ENCODE measurements around the gene CLHC1.

Gene CLHC1

DNA sequence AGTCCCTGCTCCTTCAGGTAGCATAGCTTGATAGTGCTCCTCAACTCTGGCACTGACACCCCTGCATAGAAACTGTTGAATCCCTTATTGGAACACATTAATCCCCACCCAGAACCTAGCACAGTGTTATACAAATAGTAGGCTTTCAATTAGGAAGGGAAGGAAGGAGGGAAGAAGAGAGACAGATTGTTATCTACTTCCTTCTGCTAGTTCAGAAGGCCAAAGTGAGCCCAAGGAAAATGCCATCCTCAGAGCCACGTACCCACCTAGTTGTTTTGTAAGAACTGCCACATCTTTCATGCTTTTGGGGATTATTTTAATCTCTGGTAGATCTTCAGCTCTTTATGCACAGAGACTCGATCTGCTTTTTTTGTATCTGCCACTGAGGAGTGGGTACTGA is 75.1 kb downstream of the CLHC1 start:
- Histone ChIP-seq H3K9me3 (ENCODE audit: insufficient read depth, low read depth, low read length) (no peaks in the 10 kb centered on the region), H3K9ac (ENCODE audit: low read depth, low read length, poor library complexity, severe bottlenecking) (no peak overlapping the region), H3K36me3 (ENCODE audit: insufficient read depth, low read length) (no peaks in the 10 kb centered on the region), H4K20me1 (ENCODE audit: insufficient read depth, low read length, poor library complexity, severe bottlenecking) (no peaks in the 10 kb centered on the region), H2AFZ (ENCODE audit: low read length) (no peak overlapping the region), H3K9me2 (replicated peaks; ENCODE audit: low read depth, low read length) (no peaks in the 10 kb centered on the region), H3K4me3 (ENCODE audit: low read length, poor library complexity, severe bottlenecking) (no peak overlapping the region), H3K4me1 (ENCODE audit: insufficient read depth, low read length, poor library complexity, severe bottlenecking) (peaks cover 17% of the 10 kb centered on the region), H3F3A (ENCODE audit: low read depth) (no peaks in the 10 kb centered on the region), H3K27me3 (ENCODE audit: insufficient read depth, low read length, poor library complexity, severe bottlenecking) (no peaks in the 10 kb centered on the region), H3K79me2 (ENCODE audit: insufficient read depth, low read length) (no peaks in the 10 kb centered on the region), H3K4me2 (ENCODE audit: low read depth, low read length, poor library complexity, severe bottlenecking) (no peak overlapping the region)
- TF ChIP-seq, protein P1, sequence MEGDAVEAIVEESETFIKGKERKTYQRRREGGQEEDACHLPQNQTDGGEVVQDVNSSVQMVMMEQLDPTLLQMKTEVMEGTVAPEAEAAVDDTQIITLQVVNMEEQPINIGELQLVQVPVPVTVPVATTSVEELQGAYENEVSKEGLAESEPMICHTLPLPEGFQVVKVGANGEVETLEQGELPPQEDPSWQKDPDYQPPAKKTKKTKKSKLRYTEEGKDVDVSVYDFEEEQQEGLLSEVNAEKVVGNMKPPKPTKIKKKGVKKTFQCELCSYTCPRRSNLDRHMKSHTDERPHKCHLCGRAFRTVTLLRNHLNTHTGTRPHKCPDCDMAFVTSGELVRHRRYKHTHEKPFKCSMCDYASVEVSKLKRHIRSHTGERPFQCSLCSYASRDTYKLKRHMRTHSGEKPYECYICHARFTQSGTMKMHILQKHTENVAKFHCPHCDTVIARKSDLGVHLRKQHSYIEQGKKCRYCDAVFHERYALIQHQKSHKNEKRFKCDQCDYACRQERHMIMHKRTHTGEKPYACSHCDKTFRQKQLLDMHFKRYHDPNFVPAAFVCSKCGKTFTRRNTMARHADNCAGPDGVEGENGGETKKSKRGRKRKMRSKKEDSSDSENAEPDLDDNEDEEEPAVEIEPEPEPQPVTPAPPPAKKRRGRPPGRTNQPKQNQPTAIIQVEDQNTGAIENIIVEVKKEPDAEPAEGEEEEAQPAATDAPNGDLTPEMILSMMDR (conservative IDR thresholded peaks at IDR 0.05; ENCODE audit: low read length) = no peak
- TF ChIP-seq EZH2phosphoT487 (IDR thresholded peaks at IDR 0.05; ENCODE audit: borderline replicate concordance) = no peak

DNA sequence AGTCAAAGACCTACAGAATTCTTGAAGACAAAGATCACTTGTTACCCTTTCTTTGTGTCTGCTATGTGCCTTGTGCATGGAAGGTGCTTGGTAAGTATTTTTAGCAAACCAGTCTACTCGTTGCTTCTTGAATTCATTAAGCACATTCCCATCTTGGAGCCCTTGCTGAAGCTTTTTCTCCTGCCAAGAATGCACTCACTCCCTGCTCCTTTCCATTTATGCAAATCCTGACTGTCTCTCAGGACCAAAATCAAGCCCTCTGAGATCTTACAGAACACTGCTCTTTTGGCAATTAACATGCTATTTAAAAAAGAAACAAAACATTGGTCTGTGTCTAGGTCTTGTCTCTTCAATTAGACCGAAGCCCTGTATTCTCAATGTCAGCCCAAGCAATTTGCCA is 75.8 kb downstream of the CLHC1 start:
- H3K27me3 ChIP-seq (ENCODE audit: insufficient read depth, low read length, poor library complexity, severe bottlenecking) = no peaks in the 10 kb centered on the region
- no peaks in the 10 kb centered on the region for H3K9me3 ChIP-seq (ENCODE audit: insufficient read depth, low read depth, low read length)
- no peaks in the 10 kb centered on the region for H3K9me2 ChIP-seq (replicated peaks; ENCODE audit: low read depth, low read length)
- no peak overlapping the region for H3K4me3 ChIP-seq (ENCODE audit: low read length, poor library complexity, severe bottlenecking)
- no peaks in the 10 kb centered on the region for H3F3A ChIP-seq (ENCODE audit: low read depth)
- H3K4me2 ChIP-seq (ENCODE audit: low read depth, low read length, poor library complexity, severe bottlenecking) = no peak overlapping the region
- no peak overlapping the region for H3K9ac ChIP-seq (ENCODE audit: low read depth, low read length, poor library complexity, severe bottlenecking)
- H4K20me1 ChIP-seq (ENCODE audit: insufficient read depth, low read length, poor library complexity, severe bottlenecking) = no peaks in the 10 kb centered on the region
- TF ChIP-seq, protein P1 (conservative IDR thresholded peaks at IDR 0.05; ENCODE audit: low read length) = no peak
- no peak for TF ChIP-seq EZH2phosphoT487 (IDR thresholded peaks at IDR 0.05; ENCODE audit: borderline replicate concordance)
- no peaks in the 10 kb centered on the region for H3K36me3 ChIP-seq (ENCODE audit: insufficient read depth, low read length)
- no peaks in the 10 kb centered on the region for H3K79me2 ChIP-seq (ENCODE audit: insufficient read depth, low read length)
- H3K4me1 ChIP-seq (ENCODE audit: insufficient read depth, low read length, poor library complexity, severe bottlenecking) = peaks cover 17% of the 10 kb centered on the region
- peak overlapping the region; percentile 35; the same call in 1 of the 2 replicates for H2AFZ ChIP-seq (ENCODE audit: low read length)

DNA sequence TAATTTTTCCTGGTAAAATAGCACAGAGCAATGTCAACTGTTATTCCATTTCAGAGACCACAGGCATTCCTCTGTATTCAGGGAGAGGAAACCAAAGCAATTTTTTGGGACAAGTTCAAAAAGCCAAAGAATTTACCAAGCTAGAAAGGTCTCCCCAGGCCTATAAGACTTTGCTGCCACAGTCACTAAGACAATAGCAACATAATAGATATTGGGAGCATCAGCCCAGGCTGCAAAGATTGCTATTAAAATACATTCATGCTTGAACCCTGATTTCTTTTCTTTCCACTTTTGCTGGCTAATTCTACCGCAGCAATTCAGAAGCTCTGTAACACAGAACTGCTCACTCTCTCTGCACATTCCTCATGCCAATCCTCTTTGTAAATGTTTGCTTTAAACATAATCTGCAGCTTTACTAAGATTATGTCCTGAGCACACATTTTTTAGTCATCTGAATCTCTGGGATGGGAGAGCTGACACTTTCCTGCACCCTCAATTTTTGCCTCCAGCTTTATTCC is 76.3 kb downstream of the CLHC1 start:
- no peaks in the 10 kb centered on the region for H3F3A ChIP-seq (ENCODE audit: low read depth)
- H3K9ac ChIP-seq (ENCODE audit: low read depth, low read length, poor library complexity, severe bottlenecking) = no peak overlapping the region
- peak overlapping the region; percentile 35; the same call in 1 of the 2 replicates for H2AFZ ChIP-seq (ENCODE audit: low read length)
- H4K20me1 ChIP-seq (ENCODE audit: insufficient read depth, low read length, poor library complexity, severe bottlenecking) = no peaks in the 10 kb centered on the region
- no peak overlapping the region for H3K4me2 ChIP-seq (ENCODE audit: low read depth, low read length, poor library complexity, severe bottlenecking)
- no peaks in the 10 kb centered on the region for H3K27me3 ChIP-seq (ENCODE audit: insufficient read depth, low read length, poor library complexity, severe bottlenecking)
- no peaks in the 10 kb centered on the region for H3K9me3 ChIP-seq (ENCODE audit: insufficient read depth, low read depth, low read length)
- TF ChIP-seq, protein P1 (conservative IDR thresholded peaks at IDR 0.05; ENCODE audit: low read length) = no peak
- no peak for TF ChIP-seq EZH2phosphoT487 (IDR thresholded peaks at IDR 0.05; ENCODE audit: borderline replicate concordance)
- H3K79me2 ChIP-seq (ENCODE audit: insufficient read depth, low read length) = no peaks in the 10 kb centered on the region
- H3K4me1 ChIP-seq (ENCODE audit: insufficient read depth, low read length, poor library complexity, severe bottlenecking) = peaks cover 17% of the 10 kb centered on the region
- H3K4me3 ChIP-seq (ENCODE audit: low read length, poor library complexity, severe bottlenecking) = no peak overlapping the region
- H3K36me3 ChIP-seq (ENCODE audit: insufficient read depth, low read length) = no peaks in the 10 kb centered on the region
- no peaks in the 10 kb centered on the region for H3K9me2 ChIP-seq (replicated peaks; ENCODE audit: low read depth, low read length)
